HG02870 (cell line): ENCODE results near the gene PALB2.

Experiments used
- ATAC-seq: cut with Tn5 transposase; IDR thresholded peaks from one replicate; pipeline ENCODE4 v1.9.1; 2021; ENCODE audit warnings: mild to moderate bottlenecking, moderate library complexity; ENCODE audit not compliant: unreplicated experiment

PALB2 gene

DNA sequence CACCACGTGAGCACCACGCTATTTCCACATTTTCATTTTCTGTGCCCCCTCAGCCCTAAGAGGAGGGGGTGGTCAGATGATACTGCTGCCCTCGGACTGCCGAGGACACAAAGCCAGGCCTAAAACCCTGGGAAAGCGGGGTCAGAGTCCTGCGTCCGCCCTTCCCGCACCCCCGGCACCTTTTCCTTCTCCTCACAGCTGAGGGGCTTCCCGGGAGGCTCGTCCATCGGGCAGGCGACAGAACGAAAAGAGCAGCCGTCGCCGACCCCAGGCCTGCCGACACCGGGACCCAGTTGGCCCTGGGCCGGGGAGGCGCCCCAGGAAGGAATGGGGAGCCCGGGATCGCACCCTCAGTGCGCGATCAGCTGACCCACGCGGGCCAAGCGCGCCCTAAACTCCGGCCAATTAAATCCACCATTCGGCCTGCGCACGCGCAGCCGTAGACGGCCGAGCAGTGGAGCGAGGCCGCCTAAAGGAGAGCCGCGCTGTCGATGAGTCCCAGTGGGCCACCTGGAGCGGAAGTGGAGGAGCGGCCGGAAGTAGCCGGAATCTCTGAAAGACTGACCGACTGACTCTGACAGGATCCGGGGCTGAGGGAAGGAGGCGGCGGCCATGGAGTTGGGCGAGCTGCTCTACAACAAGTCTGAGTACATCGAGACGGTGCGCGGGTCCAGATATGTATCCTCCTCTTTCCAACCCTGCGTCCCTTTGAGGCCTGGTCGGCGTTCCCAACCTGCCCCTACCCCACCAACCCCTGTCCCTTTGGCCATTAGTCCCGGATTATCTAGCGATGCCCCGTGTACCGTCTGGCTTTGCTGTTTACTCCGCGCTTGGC, at the start of gene PALB2, which contains the start of gene DCTN5:
Gene PALB2 (minus strand): TSS at position 380 of the 835 bp plus-strand sequence. CDS start 153 bp downstream, at position 227.
Gene DCTN5 (plus strand): TSS at position 536 of the 835 bp plus-strand sequence. CDS start 77 bp downstream, at position 613.
- ATAC-seq = peak; percentile 92

DNA sequence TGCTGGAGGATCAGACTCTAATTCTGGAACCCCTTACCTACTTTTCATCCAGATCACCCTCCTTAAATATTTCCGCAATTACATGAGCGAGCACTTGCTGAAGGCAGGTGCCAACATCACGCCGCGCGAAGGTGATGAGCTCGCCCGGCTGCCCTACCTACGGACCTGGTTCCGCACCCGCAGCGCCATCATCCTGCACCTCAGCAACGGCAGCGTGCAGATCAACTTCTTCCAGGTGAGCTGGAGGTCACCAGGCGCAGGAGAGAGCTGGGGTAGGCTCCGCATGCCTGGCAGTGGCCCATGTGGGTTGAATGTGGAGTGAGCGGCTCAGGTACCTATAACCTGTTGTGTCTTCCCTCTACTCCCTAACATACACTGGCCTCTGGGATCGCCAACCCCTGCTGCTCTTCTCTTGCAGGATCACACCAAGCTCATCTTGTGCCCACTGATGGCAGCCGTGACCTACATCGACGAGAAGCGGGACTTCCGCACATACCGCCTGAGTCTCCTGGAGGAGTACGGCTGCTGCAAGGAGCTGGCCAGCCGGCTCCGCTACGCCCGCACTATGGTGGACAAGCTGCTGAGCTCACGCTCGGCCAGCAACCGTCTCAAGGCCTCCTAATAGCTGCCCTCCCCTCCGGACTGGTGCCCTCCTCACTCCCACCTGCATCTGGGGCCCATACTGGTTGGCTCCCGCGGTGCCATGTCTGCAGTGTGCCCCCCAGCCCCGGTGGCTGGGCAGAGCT, 48.5 kb upstream of the PALB2 start:
- no peak for ATAC-seq

DNA sequence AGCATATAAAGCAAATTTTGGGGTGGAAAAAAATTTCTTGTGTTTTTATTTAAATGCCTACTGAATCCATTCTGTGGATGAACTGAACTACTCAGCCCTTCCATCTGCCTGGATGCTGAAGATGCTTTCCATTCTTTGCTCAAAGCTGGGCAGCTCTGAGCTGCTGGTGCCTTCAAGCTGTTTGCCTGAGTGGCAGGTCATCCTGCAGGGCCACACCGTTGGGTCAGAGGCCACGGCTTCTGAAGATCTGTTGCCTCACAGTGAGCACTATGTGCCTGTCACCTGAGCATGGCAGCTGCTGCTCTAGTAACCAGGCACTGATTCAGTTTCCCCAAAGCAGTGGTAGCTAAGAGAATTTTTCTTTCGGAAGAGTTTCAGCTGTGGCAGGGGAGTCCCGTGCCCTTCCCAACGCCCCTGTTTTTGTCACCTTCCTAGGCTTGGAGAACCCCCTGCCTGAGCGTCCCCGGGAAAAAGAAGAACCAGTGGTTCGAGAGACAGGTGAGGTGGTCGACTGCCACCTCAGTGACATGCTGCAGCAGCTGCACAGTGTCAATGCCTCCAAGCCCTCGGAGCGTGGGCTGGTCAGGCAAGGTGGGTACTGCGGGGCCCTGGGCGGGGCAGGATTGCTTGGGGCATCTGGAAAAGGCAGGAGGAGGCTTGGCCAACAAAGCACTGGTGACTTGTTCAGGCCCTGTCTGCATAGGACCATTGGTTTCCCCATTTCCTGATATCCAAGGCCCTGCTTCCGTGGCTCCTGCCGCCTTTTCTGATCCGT, 46.1 kb upstream of the PALB2 start:
- no peak for ATAC-seq

DNA sequence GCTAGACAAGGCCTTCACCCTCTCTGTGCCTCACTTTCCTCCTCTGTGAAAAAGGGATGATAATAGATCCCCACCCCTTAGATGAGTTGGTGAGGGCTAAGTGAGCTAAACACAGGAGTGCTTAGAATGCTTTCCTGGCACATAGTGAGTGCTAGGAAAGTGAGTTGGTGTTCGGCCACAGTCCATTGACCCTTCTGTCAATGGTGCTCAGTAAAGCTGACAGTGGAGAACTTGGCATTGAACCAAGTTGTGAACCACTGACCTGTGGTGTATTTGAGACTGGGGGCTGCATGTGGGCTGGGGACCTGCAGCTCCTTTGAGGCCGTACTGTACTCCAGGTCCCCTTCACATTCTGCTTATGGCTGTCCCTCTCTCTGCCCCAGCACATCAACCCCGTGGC, 42.4 kb upstream of the PALB2 start:
- ATAC-seq = no peak

DNA sequence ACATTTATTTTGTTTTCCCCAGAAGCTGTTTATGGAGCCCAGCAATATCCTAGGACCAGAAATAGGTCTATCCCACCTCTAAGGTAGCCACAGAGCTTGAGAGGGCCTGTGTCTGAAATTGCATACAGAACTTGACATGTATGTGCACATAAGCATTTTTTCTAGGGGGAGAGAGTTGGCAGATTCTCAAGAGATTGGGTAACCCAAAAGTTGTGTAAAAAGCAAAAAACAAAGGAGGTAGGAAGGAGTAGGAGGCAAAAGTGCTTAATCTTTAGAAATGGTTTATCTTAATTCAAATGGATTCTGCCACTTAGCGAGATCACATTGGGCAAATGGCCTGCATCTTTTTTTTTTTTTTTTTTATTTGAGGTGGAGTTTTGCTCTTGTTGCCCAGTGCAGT, 41.1 kb upstream of the PALB2 start:
- ATAC-seq = no peak

DNA sequence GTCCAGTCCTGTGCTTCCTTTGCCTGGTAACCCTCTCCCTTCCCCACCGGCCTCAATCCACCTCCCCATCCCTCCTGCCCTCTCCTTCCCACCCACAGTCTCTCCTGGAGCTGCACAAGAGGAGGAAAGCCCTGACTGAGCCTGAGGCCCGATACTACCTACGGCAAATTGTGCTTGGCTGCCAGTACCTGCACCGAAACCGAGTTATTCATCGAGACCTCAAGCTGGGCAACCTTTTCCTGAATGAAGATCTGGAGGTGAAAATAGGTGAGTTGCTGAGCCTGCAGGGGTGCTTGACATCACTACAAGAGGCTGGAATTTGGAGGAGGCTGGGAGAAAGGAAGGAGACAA, 38.9 kb upstream of the PALB2 start:
- ATAC-seq = no peak

DNA sequence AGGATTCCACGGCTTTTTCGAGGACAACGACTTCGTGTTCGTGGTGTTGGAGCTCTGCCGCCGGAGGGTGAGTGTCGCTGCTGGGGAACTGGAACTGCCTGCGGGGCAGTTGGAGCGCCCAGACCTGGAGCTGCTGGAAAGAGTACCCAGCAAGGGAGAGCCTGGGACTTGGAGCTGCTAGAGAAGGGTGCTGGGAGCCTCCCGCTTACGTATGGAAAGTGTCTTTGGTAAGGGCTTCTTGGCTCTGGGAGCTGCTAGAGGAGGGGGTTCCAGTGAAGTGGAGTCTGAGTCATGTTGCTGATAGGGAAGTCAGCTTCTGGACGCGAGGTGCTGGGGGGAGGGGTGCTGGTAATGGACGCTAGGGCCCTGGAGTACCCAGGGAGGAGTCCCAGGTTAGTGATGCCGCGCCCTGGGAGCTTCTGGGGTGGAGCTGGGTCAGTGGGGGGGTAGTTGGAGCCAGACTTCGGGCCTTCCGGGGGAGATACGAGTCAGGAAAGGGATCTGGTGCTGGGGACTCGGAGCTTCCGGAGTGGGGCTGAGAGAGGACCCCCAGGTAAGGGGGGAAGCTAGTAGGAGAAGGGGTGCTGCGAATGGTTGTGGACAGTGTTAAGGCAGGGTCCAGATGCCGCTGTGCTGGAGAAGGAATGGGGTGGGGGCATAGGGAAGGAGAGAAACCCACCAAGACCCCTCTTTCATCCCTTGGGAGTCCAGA, 38.3 kb upstream of the PALB2 start:
- no peak for ATAC-seq

DNA sequence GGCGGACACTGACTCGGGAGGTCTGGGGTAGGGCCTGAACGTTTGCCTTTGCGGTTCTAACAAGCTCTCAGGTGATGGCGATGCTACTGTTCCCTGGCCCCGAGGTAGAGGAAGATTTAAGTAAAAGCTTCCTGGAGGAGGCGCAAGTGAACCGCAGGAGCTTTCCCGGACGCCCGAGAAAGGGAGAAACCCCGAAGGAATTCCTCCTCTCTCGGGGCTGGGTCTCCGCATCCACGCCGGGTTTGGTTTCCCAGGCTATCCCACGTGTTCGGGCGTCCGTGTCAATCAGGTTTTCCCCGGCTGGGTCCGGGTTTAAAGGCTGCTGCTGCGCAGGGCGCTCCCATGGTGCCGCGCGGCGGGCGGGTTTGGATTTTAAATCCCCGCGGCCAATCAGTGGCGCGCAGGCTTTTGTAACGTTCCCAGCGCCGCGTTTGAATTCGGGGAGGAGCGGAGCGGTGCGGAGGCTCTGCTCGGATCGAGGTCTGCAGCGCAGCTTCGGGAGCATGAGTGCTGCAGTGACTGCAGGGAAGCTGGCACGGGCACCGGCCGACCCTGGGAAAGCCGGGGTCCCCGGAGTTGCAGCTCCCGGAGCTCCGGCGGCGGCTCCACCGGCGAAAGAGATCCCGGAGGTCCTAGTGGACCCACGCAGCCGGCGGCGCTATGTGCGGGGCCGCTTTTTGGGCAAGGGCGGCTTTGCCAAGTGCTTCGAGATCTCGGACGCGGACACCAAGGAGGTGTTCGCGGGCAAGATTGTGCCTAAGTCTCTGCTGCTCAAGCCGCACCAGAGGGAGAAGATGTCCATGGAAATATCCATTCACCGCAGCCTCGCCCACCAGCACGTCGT, 37.5 kb upstream of the PALB2 start, which contains the start of gene PLK1:
Gene PLK1 (plus strand): TSS at position 460 of the 844 bp plus-strand sequence. CDS start 44 bp downstream, at position 504.
- peak; percentile 85 for ATAC-seq

DNA sequence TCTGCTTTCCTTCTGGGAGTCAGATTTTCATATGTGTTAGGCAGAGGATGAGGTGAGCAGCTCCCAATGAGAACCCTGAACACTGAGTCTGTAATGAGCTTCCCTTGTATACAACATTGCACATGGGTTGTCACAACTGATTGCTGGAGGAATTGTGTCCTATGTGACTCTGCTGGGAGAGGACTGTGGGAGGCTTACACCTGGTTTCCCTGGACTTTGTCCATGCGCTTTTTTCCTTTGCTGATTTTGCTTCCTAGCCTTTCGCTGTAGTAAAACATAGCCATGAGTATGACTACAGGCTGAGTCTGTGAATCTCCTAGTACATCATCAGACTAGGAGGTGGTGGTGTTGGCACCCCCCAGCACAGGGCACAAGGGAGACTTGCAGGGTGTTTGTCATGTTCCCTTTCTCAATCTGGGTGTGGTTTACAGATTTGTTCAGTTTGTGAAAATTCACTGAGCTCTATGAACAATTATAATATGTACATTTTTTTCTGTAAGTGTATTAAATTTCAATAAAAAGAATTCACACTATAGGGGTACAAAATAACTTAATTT, 35.9 kb upstream of the PALB2 start:
- ATAC-seq = no peak

DNA sequence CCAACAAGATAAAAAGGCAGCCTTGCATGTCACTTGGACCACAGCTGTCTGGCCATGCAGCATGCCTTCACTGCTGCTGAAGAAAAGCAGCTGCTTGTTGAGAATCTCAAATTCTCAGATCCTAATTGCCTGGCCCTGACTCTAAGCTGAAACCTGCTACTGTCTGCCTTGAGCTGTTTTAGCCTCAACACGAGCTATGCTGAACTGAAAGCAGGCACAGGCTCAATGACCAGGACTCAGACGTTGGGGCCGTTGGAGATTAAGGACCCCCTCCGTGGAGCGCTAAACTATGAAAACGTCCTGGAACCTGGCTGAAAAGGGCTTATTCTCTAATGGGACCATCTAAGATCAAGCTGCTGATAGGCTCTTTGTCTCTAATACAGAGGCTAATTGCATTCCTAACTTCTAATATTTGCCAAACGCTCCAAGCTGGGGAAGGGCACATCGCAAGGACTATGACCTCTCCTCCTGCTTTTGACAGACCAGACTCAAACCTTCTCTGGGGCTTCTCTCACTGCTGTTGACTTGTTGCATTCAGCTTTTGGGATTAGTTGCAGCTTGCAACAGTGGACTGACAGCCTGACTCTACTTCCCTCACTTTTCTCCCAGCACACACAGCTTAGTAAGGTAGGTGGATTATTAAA, 33.0 kb upstream of the PALB2 start:
- no peak for ATAC-seq

DNA sequence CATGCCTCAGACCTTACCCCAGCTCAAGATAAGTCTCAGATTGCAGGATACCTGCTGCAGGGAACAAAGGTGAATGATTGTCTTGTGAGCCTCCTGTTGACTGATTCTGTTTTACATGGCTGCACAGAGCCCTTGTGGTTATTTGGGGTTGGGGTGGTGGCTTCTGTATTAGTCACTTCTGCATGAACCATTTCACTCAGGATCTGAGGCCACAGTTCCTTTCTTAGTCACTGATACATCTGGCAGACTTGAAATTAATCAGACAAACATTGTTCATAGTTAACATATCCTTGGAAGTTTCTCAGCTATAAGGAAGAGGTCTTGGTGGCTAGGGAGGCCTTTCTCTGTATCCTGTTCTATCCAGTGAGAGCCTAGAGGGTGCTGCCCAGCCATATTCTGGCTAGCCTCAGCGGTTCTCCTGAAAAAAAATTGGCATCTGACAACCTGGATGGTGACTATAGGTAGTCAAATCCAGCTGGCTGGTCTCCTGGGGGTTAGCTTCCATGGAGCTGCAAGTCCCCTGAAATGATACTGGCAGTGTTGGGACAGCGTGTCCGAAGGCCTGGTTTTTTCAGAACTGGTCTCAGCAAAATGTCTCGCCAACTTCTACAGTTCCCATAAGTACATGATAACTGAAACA, 29.1 kb upstream of the PALB2 start:
- peak; percentile 96 for ATAC-seq

DNA sequence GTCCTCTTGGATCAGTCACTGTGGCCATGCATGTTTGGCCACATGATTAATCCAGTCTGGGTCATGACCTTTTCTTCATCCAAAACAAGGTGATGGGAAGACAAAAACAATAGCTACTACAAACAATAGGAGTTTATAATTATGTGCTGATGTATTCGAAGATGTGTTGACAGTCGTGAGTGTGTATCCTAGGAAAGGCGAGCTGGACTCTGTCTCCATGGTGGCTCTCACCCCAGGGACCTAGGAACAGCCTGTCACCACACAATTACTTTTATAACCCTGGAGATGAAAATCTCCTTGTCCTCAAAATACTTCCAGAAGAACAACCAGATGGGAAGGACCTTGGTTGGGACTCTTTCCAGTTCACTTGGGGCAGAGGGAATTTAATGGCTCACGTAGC, 27.8 kb upstream of the PALB2 start:
- ATAC-seq = no peak

DNA sequence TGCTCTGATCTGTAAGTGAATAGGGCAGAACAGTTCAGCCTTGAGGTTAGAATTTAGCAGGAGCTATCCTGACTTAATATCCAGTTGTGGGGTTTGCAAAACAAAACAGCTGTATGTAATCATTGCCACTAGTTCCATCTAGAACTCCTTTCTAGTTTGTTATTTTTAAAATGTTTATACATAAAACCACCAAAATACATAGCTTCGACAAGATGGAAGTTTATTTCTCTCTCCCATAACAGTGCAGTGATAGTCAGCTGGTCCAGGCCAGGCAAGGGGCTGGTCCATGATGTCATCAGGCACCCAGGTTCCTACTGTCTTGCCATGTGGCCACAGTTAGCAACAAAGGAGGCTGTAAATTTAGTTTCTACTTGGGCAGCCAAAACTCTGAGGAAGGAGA, 27.1 kb upstream of the PALB2 start:
- ATAC-seq = no peak

DNA sequence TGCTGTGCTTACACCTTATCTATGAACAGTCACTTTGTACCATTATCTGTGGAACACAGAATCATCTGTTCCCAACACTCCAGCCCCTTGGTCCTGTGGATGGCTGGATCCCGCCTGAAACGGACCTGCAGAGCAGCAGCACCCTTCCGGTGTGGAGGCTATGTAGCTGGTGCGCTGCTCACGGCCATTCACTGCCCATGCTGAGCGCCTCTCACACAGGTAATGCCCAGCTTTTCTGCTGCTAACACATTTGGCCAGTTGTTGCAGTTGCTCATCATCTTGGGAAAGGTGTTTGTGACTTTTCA, 26.2 kb upstream of the PALB2 start:
- no peak for ATAC-seq

DNA sequence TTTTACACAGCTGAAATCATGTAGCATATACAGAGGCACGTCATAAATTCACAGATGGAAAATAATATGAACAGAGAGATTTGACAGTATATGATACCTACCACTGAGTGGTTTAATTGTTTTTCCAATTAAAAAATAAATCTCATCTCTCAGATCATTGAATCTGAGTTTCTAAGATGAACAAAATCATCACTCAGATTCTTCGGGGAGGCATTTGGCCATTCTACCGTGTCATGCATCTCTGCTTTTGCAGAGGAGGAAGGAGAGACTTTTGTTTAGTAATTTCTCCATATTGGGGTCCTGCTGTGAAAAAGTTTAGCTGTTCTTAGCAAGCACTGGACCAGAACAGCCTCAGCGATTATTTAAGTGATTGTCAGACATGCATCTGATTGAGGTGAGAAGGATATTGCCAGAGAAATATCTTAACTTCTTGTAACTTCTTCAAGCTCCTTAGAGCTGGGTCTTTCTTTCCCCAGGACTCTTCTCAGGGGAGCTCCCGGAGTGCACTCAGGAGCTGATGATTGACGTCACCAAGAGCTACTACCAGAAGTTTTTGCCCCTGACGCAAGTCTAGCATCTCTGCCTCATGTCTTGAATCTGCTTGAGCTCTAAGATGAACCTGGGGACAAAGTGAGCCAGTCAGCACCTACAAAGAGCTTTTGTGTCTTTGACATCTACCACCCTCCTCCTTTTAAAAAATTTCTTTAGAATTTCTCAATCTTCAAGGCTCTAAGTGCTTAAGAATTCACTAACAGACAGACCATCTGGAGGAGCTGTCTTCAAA, 25.7 kb upstream of the PALB2 start:
- no peak for ATAC-seq

DNA sequence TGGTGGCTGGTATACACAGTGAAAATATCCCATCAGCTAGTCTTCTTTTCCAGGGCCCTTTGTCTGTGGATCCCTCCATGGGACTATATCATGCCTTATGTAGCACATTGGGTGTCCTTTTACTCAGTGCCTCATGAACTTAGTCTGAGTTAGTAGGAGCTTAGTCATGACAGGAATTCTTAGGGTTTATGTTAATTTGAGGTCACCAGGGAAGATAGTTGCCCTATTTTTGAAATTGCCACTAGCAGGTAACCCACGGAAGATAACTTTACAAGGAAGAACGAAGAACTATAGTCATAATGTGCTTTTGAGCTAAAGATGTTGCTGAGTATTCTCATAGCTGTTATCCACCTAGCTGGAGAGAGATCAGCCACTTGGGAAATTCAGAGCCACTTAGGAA, 22.8 kb upstream of the PALB2 start:
- ATAC-seq = no peak

DNA sequence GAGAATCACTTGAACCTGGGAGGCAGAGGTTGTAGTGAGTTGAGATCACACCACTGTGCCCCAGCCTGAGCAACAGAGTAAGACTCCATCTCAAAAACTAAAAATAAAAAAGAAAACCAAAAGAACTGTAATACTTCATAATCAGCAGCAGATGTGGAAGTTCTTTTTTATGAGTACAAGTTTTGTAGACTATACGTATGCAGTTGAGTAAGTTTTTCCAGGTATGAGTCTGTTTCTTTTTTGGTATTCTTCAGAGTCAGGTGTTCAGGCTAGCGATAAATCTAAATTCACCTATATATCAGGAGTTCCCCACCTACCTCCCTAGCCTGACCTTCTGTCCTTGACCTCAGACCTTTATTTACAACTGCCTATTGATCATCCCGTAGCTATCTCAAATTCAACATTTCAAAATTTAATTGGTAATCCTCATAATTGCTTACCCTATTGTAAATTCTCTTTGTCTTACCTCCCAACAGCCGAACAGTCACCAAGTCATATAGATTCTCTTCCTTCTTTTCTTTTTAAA, 10.9 kb upstream of the PALB2 start:
- peak; percentile 57 for ATAC-seq
